ENCODE data around the gene TAAR5.

DNA sequence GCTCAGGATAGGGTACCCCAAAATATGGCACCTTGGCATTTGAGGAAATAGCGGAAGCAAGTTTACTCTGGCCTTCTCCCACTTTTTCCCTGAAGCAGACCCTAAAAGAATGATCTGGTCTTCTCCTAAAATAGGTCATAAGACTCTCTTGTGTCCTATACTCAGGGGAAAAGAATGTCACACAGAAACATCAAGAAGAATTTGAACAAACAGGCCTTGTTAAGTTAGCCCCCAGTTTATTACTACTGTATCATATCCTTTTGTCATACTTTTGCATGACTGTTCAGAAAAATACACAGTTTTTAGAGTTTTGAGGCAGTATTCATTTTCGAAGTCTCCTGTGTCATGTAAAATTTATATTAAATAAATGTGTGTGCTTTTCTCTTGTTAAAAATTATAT is 22.1 kb upstream of the TAAR5 start:
- TF ChIP-seq, protein P1, sequence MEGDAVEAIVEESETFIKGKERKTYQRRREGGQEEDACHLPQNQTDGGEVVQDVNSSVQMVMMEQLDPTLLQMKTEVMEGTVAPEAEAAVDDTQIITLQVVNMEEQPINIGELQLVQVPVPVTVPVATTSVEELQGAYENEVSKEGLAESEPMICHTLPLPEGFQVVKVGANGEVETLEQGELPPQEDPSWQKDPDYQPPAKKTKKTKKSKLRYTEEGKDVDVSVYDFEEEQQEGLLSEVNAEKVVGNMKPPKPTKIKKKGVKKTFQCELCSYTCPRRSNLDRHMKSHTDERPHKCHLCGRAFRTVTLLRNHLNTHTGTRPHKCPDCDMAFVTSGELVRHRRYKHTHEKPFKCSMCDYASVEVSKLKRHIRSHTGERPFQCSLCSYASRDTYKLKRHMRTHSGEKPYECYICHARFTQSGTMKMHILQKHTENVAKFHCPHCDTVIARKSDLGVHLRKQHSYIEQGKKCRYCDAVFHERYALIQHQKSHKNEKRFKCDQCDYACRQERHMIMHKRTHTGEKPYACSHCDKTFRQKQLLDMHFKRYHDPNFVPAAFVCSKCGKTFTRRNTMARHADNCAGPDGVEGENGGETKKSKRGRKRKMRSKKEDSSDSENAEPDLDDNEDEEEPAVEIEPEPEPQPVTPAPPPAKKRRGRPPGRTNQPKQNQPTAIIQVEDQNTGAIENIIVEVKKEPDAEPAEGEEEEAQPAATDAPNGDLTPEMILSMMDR (conservative IDR thresholded peaks at IDR 0.05 in 1 of 2, IDR thresholded peaks at IDR 0.05 in 1 of 2; ENCODE audit: extremely low read depth in 1 of 2, insufficient read depth in 1 of 2, low read depth in 1 of 2, low read length in 2 of 2): no peak
- TF ChIP-seq EZH2 (IDR thresholded peaks at IDR 0.05; ENCODE audit: borderline replicate concordance, low read length): no peak

Data from mammary epithelial cell (primary cell).